PC-9 (cell line): Measurements from ENCODE around the gene DYNLRB1. TPM values are rescaled to one million over a fixed set of nuclear protein-coding genes. Genes with fewer than 3 reads are reported as not detected.

Experiments
- BruUV-seq: library from RNA; stranded (reverse); fragments of 400-500 nt; replicated peaks from 2 replicates; lab custom pipeline; 2021; lab: Mats Ljungman, UMichigan
- CTCF ChIA-PET: fragments of 300-600 bp; sonication (Branson Sonifier 250); formaldehyde crosslinking; loops from one replicate; lab custom pipeline; 2022; ENCODE audit warnings: antibody characterized with exemption; lab: Charles Lee
- POLR2A ChIA-PET: fragments of 300-600 bp; sonication (Branson Sonifier 250); formaldehyde crosslinking; loops from one replicate; lab custom pipeline; 2022; ENCODE audit warnings: antibody characterized with exemption; ENCODE audit not compliant: unreplicated experiment; lab: Charles Lee
- DNase-seq, 2 experiments: peaks; one replicate each; pipeline versions ENCODE4 v3.0.0 to v3.0.0-alpha.2; 2015 to 2022; ENCODE audit warnings: mixed read lengths in 1 of 2
- H2AFZ ChIP-seq: fragments of 200-600 bp; sonication (generic); 2 replicates; pipeline ENCODE4 v1.8.1; 2017; ENCODE audit warnings: antibody characterized with exemption
- H3F3A ChIP-seq: fragments of 200-600 bp; sonication (generic); 2 replicates; pipeline ENCODE4 v1.8.1; 2017; ENCODE audit warnings: antibody characterized with exemption, mild to moderate bottlenecking, low read depth; ENCODE audit not compliant: insufficient read depth
- H3K27ac ChIP-seq: fragments of 200-600 bp; sonication (generic); 2 replicates; pipeline ENCODE4 v1.6.1; 2016; ENCODE audit warnings: mixed run types
- H3K27me3 ChIP-seq: fragments of 200-600 bp; sonication (generic); 2 replicates; pipeline ENCODE4 v1.6.1; 2016; ENCODE audit warnings: low read depth, mixed run types; ENCODE audit not compliant: insufficient read depth
- H3K36me3 ChIP-seq: fragments of 200-600 bp; sonication (generic); 2 replicates; pipeline ENCODE4 v1.6.1; 2016; ENCODE audit warnings: low read depth, mixed run types
- H3K4me1 ChIP-seq: fragments of 200-600 bp; sonication (generic); replicated peaks from 2 replicates; pipeline ENCODE4 v1.6.1; 2016; ENCODE audit warnings: mixed run types; ENCODE audit not compliant: insufficient read depth
- H3K4me2 ChIP-seq: fragments of 200-600 bp; sonication (generic); 2 replicates; pipeline ENCODE4 v1.6.1; 2017; ENCODE audit warnings: mixed run types
- H3K4me3 ChIP-seq: fragments of 200-600 bp; sonication (generic); 2 replicates; pipeline ENCODE4 v1.6.1; 2016; ENCODE audit warnings: mixed run types
- H3K79me2 ChIP-seq: fragments of 200-600 bp; sonication (generic); 2 replicates; pipeline ENCODE4 v1.6.1; 2017; ENCODE audit warnings: low read depth, mixed run types
- H3K9me2 ChIP-seq: fragments of 200-600 bp; sonication (generic); 2 replicates; pipeline ENCODE4 v1.8.1; 2017; ENCODE audit warnings: mild to moderate bottlenecking; ENCODE audit not compliant: insufficient read depth
- H3K9me3 ChIP-seq: fragments of 200-600 bp; sonication (generic); 2 replicates; pipeline ENCODE4 v1.8.1; 2016; ENCODE audit warnings: low read depth; ENCODE audit not compliant: insufficient read depth
- H4K20me1 ChIP-seq: fragments of 200-600 bp; sonication (generic); 2 replicates; pipeline ENCODE4 v1.8.1; 2017; ENCODE audit not compliant: insufficient read depth
- CTCF ChIP-seq: fragments of 200-600 bp; sonication (generic); conservative IDR thresholded peaks from 2 replicates; pipeline ENCODE4 v1.6.1; 2017; ENCODE audit warnings: mixed run types, antibody characterized with exemption, mild to moderate bottlenecking, moderate library complexity
- EZH2 ChIP-seq: fragments of 200-600 bp; sonication (generic); IDR thresholded peaks from 2 replicates; pipeline ENCODE4 v1.8.0; 2017; ENCODE audit warnings: antibody characterized with exemption, low read depth
- intact Hi-C: fragments of 100-400 bp; cut with micrococcal nuclease; formaldehyde crosslinking; loops from one replicate; pipeline ENCODE4 v1.10.0; 2022; ENCODE audit not compliant: unreplicated experiment
- total RNA-seq: library from RNA; stranded (reverse); gene quantifications from 2 replicates; pipeline ENCODE4 v1.2.3, GENCODE V29; 2021

Gene DYNLRB1
- total RNA-seq, 1 experiment from 2014 or later = 179 TPM

- H3K36me3 ChIP-seq = no peaks in the 10 kb centered on the region
- DNase-seq = no peak
- intact Hi-C loops = loop anchor here (5.0 kb wide), 1 partner anchor 266 kb away; no protein-coding TSS in a partner anchor
- H3K27me3 ChIP-seq = no peaks in the 10 kb centered on the region
- no peak overlapping the region for H2AFZ ChIP-seq
- H3K4me1 ChIP-seq = peaks cover 30% of the 10 kb centered on the region
- BruUV-seq = no TSS peak
- POLR2A ChIA-PET = no interaction called here
- H3F3A ChIP-seq = peaks cover 9% of the 10 kb centered on the region; the same call in 1 of the 2 replicates
- no peaks in the 10 kb centered on the region for H3K9me3 ChIP-seq
- H3K27ac ChIP-seq = no peak overlapping the region
- CTCF ChIA-PET = interaction anchor here (0.5 to 2.2 kb wide), 6 partner anchors 75 to 686 kb away, joined by 3 to 13 read pairs (median 5); no protein-coding TSS in a partner anchor
- no peak overlapping the region for H3K4me2 ChIP-seq
- no peak overlapping the region for H3K4me3 ChIP-seq
- TF ChIP-seq EZH2 = no peak
- TF ChIP-seq CTCF = no peak
- no peaks in the 10 kb centered on the region for H3K79me2 ChIP-seq
- no peaks in the 10 kb centered on the region for H4K20me1 ChIP-seq
- no peaks in the 10 kb centered on the region for H3K9me2 ChIP-seq
These were observed 62.3 kb downstream of the DYNLRB1 start for GRCh38 chr20:34578521-34578920.

GRCh38 chr20:34579191-34579978 lies 63.2 kb downstream of the DYNLRB1 start:
- Histone ChIP-seq H2AFZ (no peak overlapping the region), H3K36me3 (no peaks in the 10 kb centered on the region), H3F3A (peaks cover 9% of the 10 kb centered on the region; the same call in 1 of the 2 replicates), H4K20me1 (no peaks in the 10 kb centered on the region), H3K4me2 (no peak overlapping the region), H3K27ac (no peak overlapping the region), H3K4me3 (no peak overlapping the region), H3K9me3 (no peaks in the 10 kb centered on the region), H3K79me2 (no peaks in the 10 kb centered on the region), H3K9me2 (no peaks in the 10 kb centered on the region), H3K27me3 (no peaks in the 10 kb centered on the region), H3K4me1 (peaks cover 31% of the 10 kb centered on the region)
- intact Hi-C loops = loop anchor here (1.0 to 5.0 kb wide), 6 partner anchors 53 to 389 kb away; no protein-coding TSS in a partner anchor
- ChIA-PET POLR2A (interaction anchor here (0.6 to 0.7 kb wide), 5 partner anchors 57 to 694 kb away, joined by 4 to 11 read pairs (median 5); no protein-coding TSS in a partner anchor), CTCF (interaction anchor here (0.5 to 2.2 kb wide), 10 partner anchors 45 to 685 kb away, joined by 3 to 13 read pairs (median 4); no protein-coding TSS in a partner anchor)
- TF ChIP-seq EZH2 = no peak
- peak; percentile 79 for TF ChIP-seq CTCF
- DNase-seq = peak; percentile 61 to 78
- BruUV-seq = no TSS peak
